Cardiac fibroblast (primary cell): Measurements from ENCODE around the gene AMDHD1.

Experiments used
- DNase-seq, 2 donors: peaks; one replicate each; pipeline versions ENCODE4 v3.0.0 to v3.0.0-alpha.2; 2010; ENCODE audit warnings: low read depth in 2 of 2
- H3K4me3 ChIP-seq, 2 donors: replicated peaks in 1 of 2; 1 replicate in 1 of 2; 2 replicates in 1 of 2; pipeline ENCODE4 v1.5.1; 2011; ENCODE audit warnings: low read depth in 2 of 2, low read length in 2 of 2, mild to moderate bottlenecking in 2 of 2, moderate library complexity in 1 of 2
- CTCF ChIP-seq: IDR thresholded peaks from one replicate; pipeline ENCODE4 v1.5.1; 2011; ENCODE audit warnings: low read depth, mild to moderate bottlenecking, low read length, inconsistent platforms

The AMDHD1 gene

GRCh38 chr12:95949477-95950206 is 6.5 kb downstream of the AMDHD1 start:
- DNase-seq: no peak
- TF ChIP-seq CTCF: no peak
- no peak overlapping the region for H3K4me3 ChIP-seq

- H3K4me3 ChIP-seq: no peak overlapping the region
- no peak for TF ChIP-seq CTCF
- no peak for DNase-seq
Observed at GRCh38 chr12:95951515-95951914, 8.4 kb downstream of the AMDHD1 start.

GRCh38 chr12:95953000-95953399 is 9.9 kb downstream of the AMDHD1 start:
- H3K4me3 ChIP-seq: no peak overlapping the region
- no peak for TF ChIP-seq CTCF
- DNase-seq: peak in 1 of 2 donors; percentile 4

- DNase-seq: no peak
- no peak overlapping the region for H3K4me3 ChIP-seq
- TF ChIP-seq CTCF: no peak
Observed at GRCh38 chr12:95955549-95956159, 12.5 kb downstream of the AMDHD1 start.

GRCh38 chr12:95956557-95957145 is 13.5 kb downstream of the AMDHD1 start:
- no peak for TF ChIP-seq CTCF
- no peak overlapping the region for H3K4me3 ChIP-seq
- DNase-seq: no peak

- H3K4me3 ChIP-seq: no peak overlapping the region
- TF ChIP-seq CTCF: peak; percentile 16
- peak; percentile 16 to 28 for DNase-seq
Observed at GRCh38 chr12:95959107-95959506, 16.0 kb downstream of the AMDHD1 start.
